Heart right ventricle (tissue), 16 donors: ENCODE data around the gene GSE1. TPM values are rescaled to one million over a fixed set of nuclear protein-coding genes. Genes with fewer than 3 reads are reported as not detected.
A peak's percentile ranks its signal among the peaks of the same experiment; 100 is the strongest.

Experiments
- ATAC-seq, 8 donors: fragments of 200-7000 bp; cut with Tn5 transposase; one replicate each; pipeline ENCODE4 v1.9.1; 2020; ENCODE audit warnings: mild to moderate bottlenecking in 8 of 8, moderate library complexity in 8 of 8, moderate number of reproducible peaks in 1 of 8
- DNase-seq, 2 donors: peaks; one replicate each; pipeline ENCODE4 v3.0.0-alpha.2; 2020
- H3K27ac ChIP-seq, 10 donors: fragments of 200-600 bp; sonication (generic) in 2 of 10; one replicate each; pipeline versions ENCODE4 v1.5.0 to v1.8.0; 2020 to 2022; ENCODE audit warnings: mild to moderate bottlenecking in 3 of 10
- H3K27me3 ChIP-seq, 7 donors: fragments of 200-600 bp; one replicate each; pipeline ENCODE4 v1.8.0; 2021 to 2022; ENCODE audit warnings: mild to moderate bottlenecking in 2 of 7
- H3K36me3 ChIP-seq, 9 donors: fragments of 200-600 bp; sonication (generic) in 1 of 9; one replicate each; pipeline versions ENCODE4 v1.5.0 to v1.8.0; 2020 to 2022; ENCODE audit warnings: mild to moderate bottlenecking in 2 of 9
- H3K4me1 ChIP-seq, 9 donors: fragments of 200-600 bp; sonication (generic) in 1 of 9; one replicate each; pipeline versions ENCODE4 v1.5.0 to v1.8.0; 2020 to 2022; ENCODE audit warnings: mild to moderate bottlenecking in 4 of 9
- H3K4me3 ChIP-seq, 10 donors: fragments of 200-600 bp; sonication (generic) in 2 of 10; one replicate each; pipeline versions ENCODE4 v1.5.0 to v1.8.0; 2020 to 2022; ENCODE audit warnings: mild to moderate bottlenecking in 7 of 10, moderate library complexity in 2 of 10
- H3K9me3 ChIP-seq, 11 donors: fragments of 200-600 bp in 10 of 11; sonication (generic) in 2 of 11; one replicate each; pipeline versions ENCODE4 v1.5.0 to v1.8.0; 2013 to 2022; ENCODE audit warnings: mild to moderate bottlenecking in 2 of 11, control low read depth in 1 of 11, moderate library complexity in 1 of 11
- WGBS, 2 donors: extraction: QIAGEN DNeasy Blood & Tissue Kit; methylation state at CpG; one replicate each; pipeline ENCODE4 v1.1.7; 2013; ENCODE audit warnings: inconsistent platforms in 1 of 2; 5-methylcytosine and 5-hydroxymethylcytosine counted together
- intact Hi-C, 10 donors: fragments of 100-400 bp; cut with DNase I; formaldehyde crosslinking; loops; one replicate each; pipeline versions ENCODE4 v1.11.1 to v1.14.2; 2022
- polyA plus RNA-seq, 2 donors: library from polyadenylated mRNA; stranded (reverse); fragments of 200-250 nt; gene quantifications; one replicate each; pipeline ENCODE4 v1.2.3, GENCODE V29; 2013
- total RNA-seq, 10 donors: library from RNA; stranded (reverse); fragmentation: NEBNext Ultra II Directional in 3 of 10; extraction: Animal tissue kit (Norgen Biotek cat#: 25700) in 3 of 10; gene quantifications; one replicate each; pipeline versions ENCODE4 v1.2.1 to v1.2.4, GENCODE V29; 2021 to 2023
- TF ChIP-seq, protein P1 (sequence below), 9 donors: fragments of 200-600 bp; sonication (generic) in 2 of 9; IDR thresholded peaks; one replicate each; pipeline versions ENCODE4 v1.5.0 to v1.8.0; 2021 to 2022; ENCODE audit warnings: antibody characterized with exemption in 9 of 9, mild to moderate bottlenecking in 5 of 9, moderate library complexity in 1 of 9
- donor health status: Arrhythmogenic right ventricular cardiomyopathy.
- donor health status: ischemic (EF 13 %, LVEDD 7.1; RV severe dilation, severe dysfunction).
- donor health status: healthy with polysubstance abuse.
- donor health status: DM: no; HTN: yes; CAD: no.
- donor health status: DM: no; HTN: no; CAD: no.
- donor health status: ischemic (EF 25% LVEDD 6.9; RV normal size, moderate dysfunction).
- donor health status: ischemic (EF 25% LVEDD 5.7; RV mildly dilated, moderate dysfunction).
- donor health status: healthy.
- donor health status: DM: yes; HTN: yes; CAD: no.
- donor health status: Ischemic cardiomyopathy.
- donor health status: ischemic (EF 35%, LVEDD 5.7; RV mildly dilated, moderate dysfunction).
- donor health status: nonischemic (EF 11% LVEDD 7.7; RV severe dilation, severe dysfunction).
- donor health status: DM: yes; HTN: yes; CAD: no.
- donor health status: PGD.
- donor health status: ischemic (EF 29% LVEDD 5.4; RV normal size, mild dysfunction).
- donor health status: nonischemic (EF 23%, LVEDD 6.1; RV moderate dilation, normal function).

The GSE1 gene
- total and polyA plus RNA-seq, 12 donors: 15.6 to 53.2 (median 32.6) TPM

DNA sequence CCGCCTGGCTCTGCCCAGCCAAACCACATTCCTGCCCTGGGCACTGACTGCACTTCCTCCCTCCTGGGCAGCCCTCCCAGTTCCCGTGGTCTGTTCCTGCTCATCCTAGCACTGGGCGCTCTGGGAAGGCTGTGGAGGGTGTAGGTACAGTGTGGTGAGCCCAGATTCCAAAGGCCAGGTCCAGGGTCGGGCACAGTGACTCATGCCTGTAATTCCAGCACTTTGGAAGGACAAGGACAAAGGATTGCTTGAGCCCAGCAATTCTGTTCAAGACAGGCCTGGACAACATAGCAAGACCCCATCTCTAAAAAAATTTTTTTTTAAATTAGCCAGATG lies 107.1 kb downstream of the GSE1 start:
- TF ChIP-seq, protein P1, sequence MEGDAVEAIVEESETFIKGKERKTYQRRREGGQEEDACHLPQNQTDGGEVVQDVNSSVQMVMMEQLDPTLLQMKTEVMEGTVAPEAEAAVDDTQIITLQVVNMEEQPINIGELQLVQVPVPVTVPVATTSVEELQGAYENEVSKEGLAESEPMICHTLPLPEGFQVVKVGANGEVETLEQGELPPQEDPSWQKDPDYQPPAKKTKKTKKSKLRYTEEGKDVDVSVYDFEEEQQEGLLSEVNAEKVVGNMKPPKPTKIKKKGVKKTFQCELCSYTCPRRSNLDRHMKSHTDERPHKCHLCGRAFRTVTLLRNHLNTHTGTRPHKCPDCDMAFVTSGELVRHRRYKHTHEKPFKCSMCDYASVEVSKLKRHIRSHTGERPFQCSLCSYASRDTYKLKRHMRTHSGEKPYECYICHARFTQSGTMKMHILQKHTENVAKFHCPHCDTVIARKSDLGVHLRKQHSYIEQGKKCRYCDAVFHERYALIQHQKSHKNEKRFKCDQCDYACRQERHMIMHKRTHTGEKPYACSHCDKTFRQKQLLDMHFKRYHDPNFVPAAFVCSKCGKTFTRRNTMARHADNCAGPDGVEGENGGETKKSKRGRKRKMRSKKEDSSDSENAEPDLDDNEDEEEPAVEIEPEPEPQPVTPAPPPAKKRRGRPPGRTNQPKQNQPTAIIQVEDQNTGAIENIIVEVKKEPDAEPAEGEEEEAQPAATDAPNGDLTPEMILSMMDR (IDR thresholded peaks at IDR 0.05): no peak
- ATAC-seq (peak in 3 of 8 donors; percentile 38 to 67 (median 60)), DNase-seq (no peak)
- peaks cover 0 to 33% (median 21%) of the 10 kb centered on the region in 9 donors for H3K4me1 ChIP-seq
- H3K27me3 ChIP-seq: peaks cover 0 to 7% (median 0%) of the 10 kb centered on the region in 7 donors
- H3K27ac ChIP-seq: no peak overlapping the region
- WGBS, 2 donors: 80 to 92% methylated on average over 4 of the region's 4 CpGs
- intact Hi-C loops: loop anchor here in 1 of 10 donors (10.0 kb wide), 1 partner anchor 465 kb away; no protein-coding TSS in a partner anchor
- no peak overlapping the region for H3K4me3 ChIP-seq
- H3K9me3 ChIP-seq: no peaks in the 10 kb centered on the region
- H3K36me3 ChIP-seq: no peaks in the 10 kb centered on the region

DNA sequence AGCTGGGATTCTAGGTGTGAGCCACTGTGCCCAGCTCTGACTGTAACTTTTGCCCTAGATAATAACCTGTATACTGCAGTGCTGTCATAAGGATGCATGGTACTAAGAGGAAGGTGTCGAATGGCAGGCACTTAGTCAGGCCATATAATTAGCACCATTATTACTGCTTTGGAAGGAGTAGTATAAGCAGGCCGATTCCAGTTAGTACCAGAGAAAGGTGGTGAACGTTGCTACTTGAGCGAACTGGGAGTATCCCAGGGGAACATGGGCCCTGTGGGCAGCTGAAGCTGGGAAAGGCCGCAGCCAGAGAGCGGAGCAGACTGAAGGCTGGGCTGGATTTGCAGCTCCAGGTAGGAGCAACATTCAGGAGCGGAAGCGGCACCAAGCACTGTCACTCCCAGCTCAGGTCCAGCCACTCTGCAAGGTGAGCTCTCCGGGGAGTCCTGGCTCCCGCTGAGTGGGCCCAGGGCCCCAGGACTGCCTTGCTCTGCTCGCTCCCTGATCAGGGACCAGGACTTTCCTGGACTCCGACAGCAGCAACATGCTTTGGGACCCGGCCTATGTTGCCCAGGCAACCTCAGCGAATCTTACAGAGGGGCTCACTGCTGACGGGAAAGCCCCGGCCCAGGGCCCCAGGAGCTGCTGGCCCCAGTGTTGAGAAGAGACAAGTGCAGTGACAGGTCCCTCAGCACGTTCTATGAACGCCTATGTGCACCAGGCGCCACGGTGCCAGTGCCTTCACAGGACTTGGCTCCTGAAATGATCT lies 109.2 kb downstream of the GSE1 start:
- Histone ChIP-seq H3K27ac (no peak overlapping the region), H3K36me3 (no peaks in the 10 kb centered on the region), H3K4me3 (no peak overlapping the region), H3K4me1 (peaks cover 0 to 14% (median 8%) of the 10 kb centered on the region in 9 donors), H3K9me3 (no peaks in the 10 kb centered on the region), H3K27me3 (peaks cover 0 to under 1% (median 0%) of the 10 kb centered on the region in 7 donors)
- TF ChIP-seq, protein P1 (IDR thresholded peaks at IDR 0.05): no peak
- intact Hi-C loops: loop anchor here in 1 of 10 donors (10.0 kb wide), 1 partner anchor 468 kb away; no protein-coding TSS in a partner anchor
- WGBS, 2 donors: 87 to 90% methylated on average over 20 of the region's 20 CpGs
- ATAC-seq (peak in 1 of 8 donors; percentile 47), DNase-seq (no peak)

DNA sequence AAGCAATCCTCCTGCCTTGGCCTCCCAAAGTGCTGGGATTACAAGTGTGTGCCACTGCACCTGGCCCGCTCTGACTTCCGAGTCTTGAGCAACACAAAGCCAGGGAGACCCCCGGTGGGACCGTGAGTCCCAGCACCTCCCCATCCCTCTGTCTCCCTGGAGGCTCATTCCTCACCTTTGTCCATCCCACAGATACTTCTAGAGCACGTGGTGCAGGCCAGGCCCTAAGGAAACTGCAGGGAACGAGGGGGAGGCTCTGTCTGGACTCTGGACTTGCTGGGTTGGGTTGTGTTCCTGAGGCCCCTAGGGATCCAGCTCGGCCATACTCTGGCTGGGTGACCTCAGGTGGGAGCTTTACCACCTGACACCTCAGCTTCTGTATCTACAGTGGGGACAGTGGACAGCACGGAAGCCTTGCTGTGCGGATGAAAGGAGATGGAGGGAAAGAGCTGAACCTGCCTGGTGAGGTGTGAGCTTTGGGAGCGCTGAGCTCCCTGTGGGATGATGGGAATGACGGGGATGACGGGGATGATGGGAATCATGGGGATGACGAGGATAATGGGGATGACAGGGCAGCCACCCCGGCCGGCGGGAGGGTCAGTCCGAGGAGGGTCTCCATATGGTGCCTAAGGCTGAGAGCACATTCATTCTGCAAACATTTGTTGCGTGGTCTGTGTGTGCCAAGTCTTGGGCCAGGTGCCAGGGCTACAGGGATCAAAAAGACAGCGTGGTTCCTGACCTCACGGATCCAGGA lies 111.2 kb downstream of the GSE1 start:
- ATAC-seq: no peak
- no peak overlapping the region for H3K27ac ChIP-seq
- no peaks in the 10 kb centered on the region for H3K36me3 ChIP-seq
- H3K4me1 ChIP-seq: peaks cover 0 to 4% (median 0%) of the 10 kb centered on the region in 9 donors
- intact Hi-C loops: loop anchor here in 1 of 10 donors (10.0 kb wide), 1 partner anchor 470 kb away; no protein-coding TSS in a partner anchor
- TF ChIP-seq, protein P1 (IDR thresholded peaks at IDR 0.05): no peak
- DNase-seq: no peak
- H3K4me3 ChIP-seq: no peak overlapping the region
- WGBS, 2 donors: 85 to 88% methylated on average over 20 of the region's 20 CpGs
- H3K9me3 ChIP-seq: no peaks in the 10 kb centered on the region
- peaks cover 0 to 3% (median 0%) of the 10 kb centered on the region in 7 donors for H3K27me3 ChIP-seq

DNA sequence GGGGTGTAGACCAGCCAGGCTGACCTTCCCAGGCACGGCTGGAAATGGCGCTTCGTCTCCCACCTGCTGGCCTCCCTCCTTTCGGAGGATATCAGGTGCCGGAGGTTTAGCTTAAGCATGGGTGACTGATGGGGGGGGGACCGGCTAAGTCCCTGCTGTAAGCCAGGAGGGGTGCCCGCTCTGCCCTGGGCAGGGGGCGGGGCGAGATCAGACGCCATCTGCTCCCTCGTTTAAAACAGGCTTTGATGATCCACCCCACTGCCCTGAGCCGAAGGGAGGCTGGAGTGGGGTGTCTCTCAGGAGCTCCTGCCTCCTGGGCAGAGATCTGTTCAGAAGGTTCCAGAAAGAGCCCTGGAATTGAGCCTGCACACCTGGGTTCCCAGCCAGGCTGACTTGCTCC lies 111.8 kb downstream of the GSE1 start:
- DNase-seq (no peak), ATAC-seq (no peak)
- intact Hi-C loops: loop anchor here in 1 of 10 donors (10.0 kb wide), 1 partner anchor 470 kb away; no protein-coding TSS in a partner anchor
- Histone ChIP-seq H3K9me3 (no peaks in the 10 kb centered on the region), H3K4me3 (no peak overlapping the region), H3K27me3 (peaks cover 0 to 3% (median 0%) of the 10 kb centered on the region in 7 donors), H3K36me3 (no peaks in the 10 kb centered on the region), H3K4me1 (peaks cover 0 to 10% (median 0%) of the 10 kb centered on the region in 9 donors), H3K27ac (no peak overlapping the region)
- 88 to 90% methylated on average over 12 of the region's 12 CpGs for WGBS, 2 donors
- TF ChIP-seq, protein P1 (IDR thresholded peaks at IDR 0.05): no peak
